ENCODE data around the gene BTBD6.

- TF ChIP-seq KAT7 (CRISPR knock-in tag; IDR thresholded peaks at IDR 0.05; ENCODE audit: borderline replicate concordance) (no peak), PRDM15 (CRISPR knock-in tag; IDR thresholded peaks at IDR 0.05) (no peak), ZBTB21 (CRISPR knock-in tag; IDR thresholded peaks at IDR 0.05; ENCODE audit: borderline replicate concordance) (no peak), ZNF232 (CRISPR knock-in tag; IDR thresholded peaks at IDR 0.05) (no peak), JUN (CRISPR knock-in tag; IDR thresholded peaks at IDR 0.05) (no peak), CREB1 (CRISPR knock-in tag; IDR thresholded peaks at IDR 0.05) (no peak), GABPB1 (CRISPR knock-in tag; IDR thresholded peaks at IDR 0.05) (no peak)
- TF ChIP-seq, protein P1, sequence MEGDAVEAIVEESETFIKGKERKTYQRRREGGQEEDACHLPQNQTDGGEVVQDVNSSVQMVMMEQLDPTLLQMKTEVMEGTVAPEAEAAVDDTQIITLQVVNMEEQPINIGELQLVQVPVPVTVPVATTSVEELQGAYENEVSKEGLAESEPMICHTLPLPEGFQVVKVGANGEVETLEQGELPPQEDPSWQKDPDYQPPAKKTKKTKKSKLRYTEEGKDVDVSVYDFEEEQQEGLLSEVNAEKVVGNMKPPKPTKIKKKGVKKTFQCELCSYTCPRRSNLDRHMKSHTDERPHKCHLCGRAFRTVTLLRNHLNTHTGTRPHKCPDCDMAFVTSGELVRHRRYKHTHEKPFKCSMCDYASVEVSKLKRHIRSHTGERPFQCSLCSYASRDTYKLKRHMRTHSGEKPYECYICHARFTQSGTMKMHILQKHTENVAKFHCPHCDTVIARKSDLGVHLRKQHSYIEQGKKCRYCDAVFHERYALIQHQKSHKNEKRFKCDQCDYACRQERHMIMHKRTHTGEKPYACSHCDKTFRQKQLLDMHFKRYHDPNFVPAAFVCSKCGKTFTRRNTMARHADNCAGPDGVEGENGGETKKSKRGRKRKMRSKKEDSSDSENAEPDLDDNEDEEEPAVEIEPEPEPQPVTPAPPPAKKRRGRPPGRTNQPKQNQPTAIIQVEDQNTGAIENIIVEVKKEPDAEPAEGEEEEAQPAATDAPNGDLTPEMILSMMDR (IDR thresholded peaks at IDR 0.05) = no peak
Measured at GRCh38 chr14:105247715-105248367, 492 bp upstream of the BTBD6 start.
